ENCODE measurements around the gene TEX264.
A peak's percentile ranks its signal among the peaks of the same experiment; 100 is the strongest.

The TEX264 gene

GRCh38 chr3:51680663-51681230 lies 9.7 kb downstream of the TEX264 start:
- H3K4me3 ChIP-seq (ENCODE audit: low read length) = no peak overlapping the region
- TF ChIP-seq CTCF (conservative IDR thresholded peaks at IDR 0.05; ENCODE audit: low read length) = no peak
- no peak for DNase-seq (ENCODE audit: low read depth)

GRCh38 chr3:51681453-51681852 lies 10.4 kb downstream of the TEX264 start:
- H3K4me3 ChIP-seq (ENCODE audit: low read length) = no peak overlapping the region
- TF ChIP-seq CTCF (conservative IDR thresholded peaks at IDR 0.05; ENCODE audit: low read length) = no peak
- peak; percentile 55 for DNase-seq (ENCODE audit: low read depth)

- H3K4me3 ChIP-seq (ENCODE audit: low read length) = no peak overlapping the region
- TF ChIP-seq CTCF (conservative IDR thresholded peaks at IDR 0.05; ENCODE audit: low read length) = peak; percentile 93
- peak; percentile 88 for DNase-seq (ENCODE audit: low read depth)
These were observed 11.0 kb downstream of the TEX264 start for GRCh38 chr3:51682079-51682478.

- no peak overlapping the region for H3K4me3 ChIP-seq (ENCODE audit: low read length)
- no peak for TF ChIP-seq CTCF (conservative IDR thresholded peaks at IDR 0.05; ENCODE audit: low read length)
- DNase-seq (ENCODE audit: low read depth) = no peak
These were observed 11.5 kb downstream of the TEX264 start for GRCh38 chr3:51682526-51682925.

- DNase-seq (ENCODE audit: low read depth) = no peak
- H3K4me3 ChIP-seq (ENCODE audit: low read length) = no peak overlapping the region
These were observed 12.5 kb downstream of the TEX264 start for GRCh38 chr3:51683566-51683965.

GRCh38 chr3:51684971-51685751 lies 14.1 kb downstream of the TEX264 start:
- DNase-seq (ENCODE audit: low read depth) = no peak
- no peak overlapping the region for H3K4me3 ChIP-seq (ENCODE audit: low read length)
- TF ChIP-seq CTCF (conservative IDR thresholded peaks at IDR 0.05; ENCODE audit: low read length) = no peak

More at GRCh38 chr3:51683566-51683965, 12.5 kb downstream of the TEX264 start:
- no peak for TF ChIP-seq CTCF (conservative IDR thresholded peaks at IDR 0.05; ENCODE audit: low read length)

GRCh38 chr3:51686056-51686455 lies 15.0 kb downstream of the TEX264 start:
- TF ChIP-seq CTCF (conservative IDR thresholded peaks at IDR 0.05; ENCODE audit: low read length) = no peak

More at GRCh38 chr3:51686056-51686455, 15.0 kb downstream of the TEX264 start:
- H3K4me3 ChIP-seq (ENCODE audit: low read length) = no peak overlapping the region
- no peak for DNase-seq (ENCODE audit: low read depth)
